ENCODE results near the gene FILIP1.

FILIP1 gene

GRCh38 chr6:75363304-75363703, 130.3 kb downstream of the FILIP1 start:
- TF ChIP-seq, protein P1, sequence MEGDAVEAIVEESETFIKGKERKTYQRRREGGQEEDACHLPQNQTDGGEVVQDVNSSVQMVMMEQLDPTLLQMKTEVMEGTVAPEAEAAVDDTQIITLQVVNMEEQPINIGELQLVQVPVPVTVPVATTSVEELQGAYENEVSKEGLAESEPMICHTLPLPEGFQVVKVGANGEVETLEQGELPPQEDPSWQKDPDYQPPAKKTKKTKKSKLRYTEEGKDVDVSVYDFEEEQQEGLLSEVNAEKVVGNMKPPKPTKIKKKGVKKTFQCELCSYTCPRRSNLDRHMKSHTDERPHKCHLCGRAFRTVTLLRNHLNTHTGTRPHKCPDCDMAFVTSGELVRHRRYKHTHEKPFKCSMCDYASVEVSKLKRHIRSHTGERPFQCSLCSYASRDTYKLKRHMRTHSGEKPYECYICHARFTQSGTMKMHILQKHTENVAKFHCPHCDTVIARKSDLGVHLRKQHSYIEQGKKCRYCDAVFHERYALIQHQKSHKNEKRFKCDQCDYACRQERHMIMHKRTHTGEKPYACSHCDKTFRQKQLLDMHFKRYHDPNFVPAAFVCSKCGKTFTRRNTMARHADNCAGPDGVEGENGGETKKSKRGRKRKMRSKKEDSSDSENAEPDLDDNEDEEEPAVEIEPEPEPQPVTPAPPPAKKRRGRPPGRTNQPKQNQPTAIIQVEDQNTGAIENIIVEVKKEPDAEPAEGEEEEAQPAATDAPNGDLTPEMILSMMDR (IDR thresholded peaks at IDR 0.05; ENCODE audit: low read depth, low read length) = no peak
- no peak overlapping the region for H3K4me3 ChIP-seq (ENCODE audit: low read depth, low read length)
- DNase-seq (ENCODE audit: low read depth, low spot score) = no peak
- in situ Hi-C loops (cut with HindIII; ENCODE audit: low sequenced_read_pairs) = no loop called here

DNA sequence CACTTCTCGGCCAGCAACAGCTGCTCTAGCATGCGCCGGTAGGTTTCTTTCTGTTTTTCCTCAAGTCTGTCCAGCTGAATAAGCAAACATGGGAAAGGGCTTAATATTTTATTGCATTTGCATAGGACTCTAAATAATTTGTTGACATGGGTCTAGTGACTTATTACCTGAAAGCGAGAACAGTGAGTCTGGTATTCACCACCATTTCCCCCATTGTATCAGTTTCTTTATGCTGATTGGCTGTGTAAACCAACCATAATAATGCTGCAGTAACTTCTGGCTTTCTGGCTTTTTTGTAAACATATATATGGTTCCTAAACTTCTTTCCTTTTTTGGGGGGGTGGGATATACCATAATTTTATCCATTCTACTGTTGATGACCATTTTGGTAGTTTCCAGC, 140.0 kb downstream of the FILIP1 start:
- no peak overlapping the region for H3K4me3 ChIP-seq (ENCODE audit: low read depth, low read length)
- DNase-seq (ENCODE audit: low read depth, low spot score) = no peak
- in situ Hi-C loops (cut with HindIII; ENCODE audit: low sequenced_read_pairs) = no loop called here
- TF ChIP-seq, protein P1 (IDR thresholded peaks at IDR 0.05; ENCODE audit: low read depth, low read length) = no peak

DNA sequence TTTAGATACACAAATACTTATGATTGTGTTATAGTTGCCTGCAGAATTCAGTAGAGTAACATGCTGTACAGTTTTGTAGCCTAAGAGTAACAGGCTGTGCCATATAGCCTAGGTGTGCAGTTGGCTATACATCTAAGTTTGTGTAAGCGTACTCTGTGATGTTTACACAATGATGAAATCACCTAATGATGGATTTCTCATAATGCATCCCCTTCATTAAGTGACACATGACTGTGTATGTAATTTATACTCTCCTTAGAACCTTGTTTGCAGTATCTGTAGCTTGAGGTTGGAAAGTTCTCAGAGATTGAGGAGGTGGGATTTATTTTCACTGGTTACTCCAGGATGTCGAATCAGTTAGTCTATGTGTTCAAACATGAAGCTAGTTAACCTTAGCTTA, 142.0 kb downstream of the FILIP1 start:
- TF ChIP-seq, protein P1 (IDR thresholded peaks at IDR 0.05; ENCODE audit: low read depth, low read length) = no peak
- in situ Hi-C loops (cut with HindIII; ENCODE audit: low sequenced_read_pairs) = no loop called here
- H3K4me3 ChIP-seq (ENCODE audit: low read depth, low read length) = no peak overlapping the region
- DNase-seq (ENCODE audit: low read depth, low spot score) = no peak

- no peak overlapping the region for H3K4me3 ChIP-seq (ENCODE audit: low read depth, low read length)
- in situ Hi-C loops (cut with HindIII; ENCODE audit: low sequenced_read_pairs) = no loop called here
- TF ChIP-seq, protein P1 (IDR thresholded peaks at IDR 0.05; ENCODE audit: low read depth, low read length) = no peak
- DNase-seq (ENCODE audit: low read depth, low spot score) = no peak
Observed at GRCh38 chr6:75350808-75351207, 142.8 kb downstream of the FILIP1 start.

DNA sequence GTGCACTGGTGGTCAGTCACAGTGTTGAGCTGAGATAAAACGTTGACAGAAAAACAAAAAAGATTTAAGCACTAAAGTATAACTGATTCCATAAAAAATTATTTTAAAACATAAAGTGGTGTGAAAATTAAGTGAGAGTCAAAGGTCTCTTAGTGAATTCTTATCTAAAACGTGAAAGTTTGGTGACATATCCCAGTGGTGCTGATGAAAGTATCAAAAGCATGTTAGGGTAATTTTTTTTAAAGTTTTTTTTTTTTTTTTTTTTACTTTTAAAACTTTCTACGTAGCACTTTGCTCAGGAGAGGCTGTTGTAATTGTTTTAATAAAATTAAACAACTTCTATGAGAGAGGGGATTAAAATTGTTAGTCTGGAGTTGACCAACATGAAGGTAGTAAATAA, 143.4 kb downstream of the FILIP1 start:
- no peak overlapping the region for H3K4me3 ChIP-seq (ENCODE audit: low read depth, low read length)
- TF ChIP-seq, protein P1 (IDR thresholded peaks at IDR 0.05; ENCODE audit: low read depth, low read length) = no peak
- DNase-seq (ENCODE audit: low read depth, low spot score) = no peak
- in situ Hi-C loops (cut with HindIII; ENCODE audit: low sequenced_read_pairs) = no loop called here

DNA sequence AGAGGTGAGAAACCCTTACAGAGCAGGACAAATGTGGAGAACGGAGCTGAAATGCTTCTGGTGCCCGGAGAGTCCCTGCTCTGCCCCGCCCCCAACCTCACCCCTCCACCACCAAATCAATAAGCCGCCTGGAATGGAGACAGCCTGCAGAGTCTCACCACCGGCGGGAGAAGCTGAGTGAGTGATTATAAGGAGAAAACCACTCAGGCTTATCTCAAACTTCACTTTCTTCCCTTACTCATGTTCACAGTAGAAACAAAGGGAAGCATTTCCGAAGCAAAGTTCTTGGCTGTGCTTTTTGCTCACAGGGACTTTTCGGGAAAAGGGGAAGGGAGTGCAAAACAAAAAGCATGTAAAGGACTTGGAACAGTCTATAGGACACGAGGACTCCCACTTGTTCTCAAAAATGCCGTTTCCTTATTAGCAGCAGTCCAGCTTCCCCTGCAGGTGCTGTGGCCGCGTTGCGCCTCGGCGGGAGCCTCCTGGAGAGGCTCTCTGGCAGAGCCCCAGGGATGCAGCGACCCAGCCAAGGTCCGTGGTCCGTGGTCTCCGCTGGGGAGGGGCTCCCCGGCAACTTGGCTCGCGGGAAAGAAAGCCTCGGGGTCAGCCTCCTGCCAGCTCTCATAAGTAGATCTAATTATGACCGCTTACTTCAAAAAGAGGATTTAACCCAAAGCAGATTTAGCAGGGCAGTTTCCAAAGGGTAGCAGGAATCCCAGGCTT, 144.2 kb downstream of the FILIP1 start:
- in situ Hi-C loops (cut with HindIII; ENCODE audit: low sequenced_read_pairs) = no loop called here
- DNase-seq (ENCODE audit: low read depth, low spot score) = peak; percentile 39
- peak overlapping the region; percentile 34 for H3K4me3 ChIP-seq (ENCODE audit: low read depth, low read length)
- TF ChIP-seq, protein P1 (IDR thresholded peaks at IDR 0.05; ENCODE audit: low read depth, low read length) = peak; percentile 19

All from astrocyte of the spinal cord (primary cell).